ENCODE measurements around the gene COPG2.
A peak's percentile ranks its signal among the peaks of the same experiment; 100 is the strongest.
"Not testable (repeated sequence)": the region's sequence is repeated elsewhere in the genome, so short reads cannot be mapped to it uniquely, and the experiment has no call there.

The COPG2 gene, protein sequence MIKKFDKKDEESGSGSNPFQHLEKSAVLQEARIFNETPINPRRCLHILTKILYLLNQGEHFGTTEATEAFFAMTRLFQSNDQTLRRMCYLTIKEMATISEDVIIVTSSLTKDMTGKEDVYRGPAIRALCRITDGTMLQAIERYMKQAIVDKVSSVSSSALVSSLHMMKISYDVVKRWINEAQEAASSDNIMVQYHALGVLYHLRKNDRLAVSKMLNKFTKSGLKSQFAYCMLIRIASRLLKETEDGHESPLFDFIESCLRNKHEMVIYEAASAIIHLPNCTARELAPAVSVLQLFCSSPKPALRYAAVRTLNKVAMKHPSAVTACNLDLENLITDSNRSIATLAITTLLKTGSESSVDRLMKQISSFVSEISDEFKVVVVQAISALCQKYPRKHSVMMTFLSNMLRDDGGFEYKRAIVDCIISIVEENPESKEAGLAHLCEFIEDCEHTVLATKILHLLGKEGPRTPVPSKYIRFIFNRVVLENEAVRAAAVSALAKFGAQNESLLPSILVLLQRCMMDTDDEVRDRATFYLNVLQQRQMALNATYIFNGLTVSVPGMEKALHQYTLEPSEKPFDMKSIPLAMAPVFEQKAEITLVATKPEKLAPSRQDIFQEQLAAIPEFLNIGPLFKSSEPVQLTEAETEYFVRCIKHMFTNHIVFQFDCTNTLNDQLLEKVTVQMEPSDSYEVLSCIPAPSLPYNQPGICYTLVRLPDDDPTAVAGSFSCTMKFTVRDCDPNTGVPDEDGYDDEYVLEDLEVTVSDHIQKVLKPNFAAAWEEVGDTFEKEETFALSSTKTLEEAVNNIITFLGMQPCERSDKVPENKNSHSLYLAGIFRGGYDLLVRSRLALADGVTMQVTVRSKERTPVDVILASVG

DNA sequence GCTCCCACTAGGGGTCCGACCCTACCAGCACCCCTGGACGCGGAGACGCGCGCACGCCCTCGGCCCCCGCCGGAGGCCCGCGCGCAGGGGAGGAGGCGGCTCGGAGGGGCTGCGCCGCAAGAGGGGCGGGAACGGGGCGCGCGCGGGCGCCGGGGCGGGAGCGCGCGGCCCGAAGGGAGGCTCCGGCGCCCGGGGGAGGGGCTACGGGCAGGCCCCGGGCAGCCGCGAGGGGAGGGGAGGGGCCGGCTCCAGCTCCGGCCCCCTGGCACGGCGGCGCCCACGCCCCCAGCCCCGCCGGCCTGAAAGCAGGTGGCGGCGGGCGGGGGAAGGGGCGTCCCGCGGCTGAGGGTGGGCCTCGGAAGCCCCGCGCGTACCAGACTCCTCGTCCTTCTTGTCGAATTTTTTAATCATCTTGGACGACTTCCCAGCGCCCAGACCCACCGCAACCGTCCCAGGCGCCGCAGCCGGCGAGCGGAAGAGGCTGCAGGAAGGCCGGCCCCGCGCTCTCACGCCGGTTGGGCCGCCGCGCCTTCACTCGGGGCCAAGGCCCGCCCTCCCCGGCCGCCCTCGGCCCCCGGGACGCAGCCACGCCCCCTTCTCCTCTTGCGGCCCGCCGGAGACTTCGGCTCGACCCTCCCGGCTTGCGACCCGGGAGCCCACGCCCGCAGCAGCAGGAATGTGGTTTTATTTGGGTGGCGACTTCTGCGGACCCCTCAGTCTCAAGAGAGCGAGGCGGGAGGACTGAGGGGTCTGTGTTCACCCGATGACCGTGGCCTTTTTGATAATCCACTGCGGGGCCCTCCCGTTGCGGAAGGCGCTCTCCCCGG lies at the start of gene COPG2:
COPG2 (minus strand) TSS at position 491 of the 827 bp plus-strand sequence; CDS start at position 411, 80 bp downstream.
- DNase-seq (ENCODE audit: low read depth in 2 of 2, low spot score in 1 of 2): peak; percentile 30 to 47

DNA sequence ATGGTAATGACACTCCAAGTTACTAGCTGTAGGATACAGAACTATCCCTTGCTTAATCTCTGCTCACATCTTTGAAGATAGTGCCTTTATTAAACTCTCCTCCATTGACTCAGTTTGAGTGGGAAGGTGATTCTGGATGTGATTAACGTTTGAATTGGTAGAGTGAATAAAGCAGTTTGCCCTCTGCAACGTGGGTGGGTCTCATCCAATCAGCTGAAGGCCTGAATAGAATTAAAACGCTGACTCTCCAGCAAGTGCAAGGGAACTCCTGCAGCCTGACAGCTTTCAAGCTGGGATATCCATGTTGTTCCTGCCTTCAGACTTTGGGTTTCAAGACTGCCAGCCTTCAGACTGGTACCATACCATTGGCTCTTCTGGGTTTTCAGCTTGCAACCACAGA lies 43.9 kb upstream of the COPG2 start:
- DNase-seq (ENCODE audit: low read depth in 2 of 2, low spot score in 1 of 2): no peak

DNA sequence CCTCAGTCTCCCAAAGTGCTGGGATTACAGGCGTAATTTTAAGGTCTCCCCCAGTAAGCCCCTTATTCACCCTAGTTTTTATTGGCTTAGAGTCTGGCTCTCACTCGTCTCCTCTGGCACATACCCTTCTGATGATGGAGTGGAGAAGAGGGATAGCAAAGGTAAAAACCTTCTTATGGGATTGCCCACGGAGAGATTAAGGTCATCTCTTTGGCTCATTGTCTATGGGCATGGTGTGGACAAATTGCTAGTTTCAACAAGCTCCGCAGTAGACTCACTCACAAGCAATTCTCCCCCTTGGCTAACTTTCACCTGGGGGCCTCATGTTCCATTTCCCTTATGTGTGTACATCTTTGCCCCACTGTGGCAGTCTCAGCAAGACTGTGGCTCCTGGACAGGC lies 40.2 kb upstream of the COPG2 start:
- no peak for DNase-seq (ENCODE audit: low read depth in 2 of 2, low spot score in 1 of 2)

DNA sequence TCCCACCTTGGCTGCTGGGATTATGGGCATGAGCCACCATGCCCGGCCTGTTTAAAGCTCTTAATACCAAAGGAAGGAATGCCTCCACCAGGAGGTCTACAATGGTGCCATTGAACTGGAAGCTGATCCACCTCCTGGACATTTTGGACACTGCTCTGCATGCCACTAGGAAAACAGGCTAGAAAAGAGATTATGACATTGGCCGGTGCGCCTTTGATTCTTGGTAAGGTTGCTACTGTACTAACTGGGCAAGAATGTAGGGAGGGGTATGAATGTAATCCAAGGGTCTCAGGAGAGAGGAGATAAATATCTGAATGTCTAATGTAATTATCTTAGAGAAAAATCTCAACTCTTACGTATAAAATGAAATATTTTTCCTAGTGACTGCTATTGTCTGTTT lies 39.5 kb upstream of the COPG2 start:
- DNase-seq (ENCODE audit: low read depth in 2 of 2, low spot score in 1 of 2): no peak

DNA sequence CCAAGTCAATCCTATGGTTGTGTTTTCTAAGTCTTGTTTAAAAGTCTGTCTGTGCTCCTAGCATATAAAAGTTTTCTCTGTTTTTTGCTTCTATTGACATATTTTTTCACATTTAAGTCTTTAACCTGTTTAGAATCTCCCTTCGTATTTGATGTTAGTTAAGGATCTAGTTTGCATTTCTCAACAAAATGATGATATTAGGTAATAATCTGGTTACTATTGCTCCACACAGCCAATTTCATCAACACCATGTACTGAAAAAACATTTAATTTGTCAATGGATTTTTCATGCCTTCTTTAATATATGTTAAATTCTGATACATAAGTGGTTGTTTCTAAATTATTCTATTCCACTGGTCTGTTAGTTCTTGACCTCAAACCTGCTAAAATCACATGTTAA lies 35.3 kb upstream of the COPG2 start:
- no peak for DNase-seq (ENCODE audit: low read depth in 2 of 2, low spot score in 1 of 2)

DNA sequence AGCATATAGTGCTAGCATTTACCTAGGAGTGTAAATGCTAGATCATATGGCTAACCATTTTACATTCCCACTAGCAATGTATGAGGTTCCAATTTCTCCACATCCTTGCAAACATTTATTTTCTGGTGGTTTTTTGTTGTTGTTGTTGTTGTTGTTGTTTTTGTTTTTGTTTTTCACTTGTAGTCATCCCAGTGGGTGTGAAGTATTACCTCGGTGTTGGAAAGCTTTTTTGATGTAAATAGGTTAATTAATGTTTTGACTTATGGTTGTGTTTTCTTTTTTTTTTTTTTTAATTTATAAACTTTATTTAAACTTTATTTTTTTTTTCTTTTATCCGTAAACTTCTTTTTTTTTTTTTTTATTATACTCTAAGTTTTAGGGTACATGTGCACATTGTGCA lies 33.1 kb upstream of the COPG2 start:
- DNase-seq (ENCODE audit: low read depth in 2 of 2, low spot score in 1 of 2): no peak

DNA sequence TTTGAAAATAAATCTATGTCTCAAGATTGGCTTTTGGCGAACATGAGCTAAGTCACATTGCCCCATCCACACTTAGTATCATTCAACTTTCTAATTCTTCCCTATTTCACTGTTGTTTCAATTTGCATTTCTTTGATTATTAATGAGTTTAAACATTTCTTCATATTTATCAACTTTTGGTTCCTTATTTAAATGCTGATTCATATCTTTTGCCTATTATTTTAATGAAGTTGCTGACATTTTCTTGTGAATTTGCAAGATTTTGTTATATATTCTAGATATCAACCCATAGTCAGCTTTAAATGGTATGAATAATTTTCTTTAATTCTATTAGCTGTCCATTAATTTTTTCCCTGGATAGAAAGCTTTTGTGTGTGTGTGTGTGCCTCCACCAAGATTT lies 32.2 kb upstream of the COPG2 start:
- no peak for DNase-seq (ENCODE audit: low read depth in 2 of 2, low spot score in 1 of 2)

DNA sequence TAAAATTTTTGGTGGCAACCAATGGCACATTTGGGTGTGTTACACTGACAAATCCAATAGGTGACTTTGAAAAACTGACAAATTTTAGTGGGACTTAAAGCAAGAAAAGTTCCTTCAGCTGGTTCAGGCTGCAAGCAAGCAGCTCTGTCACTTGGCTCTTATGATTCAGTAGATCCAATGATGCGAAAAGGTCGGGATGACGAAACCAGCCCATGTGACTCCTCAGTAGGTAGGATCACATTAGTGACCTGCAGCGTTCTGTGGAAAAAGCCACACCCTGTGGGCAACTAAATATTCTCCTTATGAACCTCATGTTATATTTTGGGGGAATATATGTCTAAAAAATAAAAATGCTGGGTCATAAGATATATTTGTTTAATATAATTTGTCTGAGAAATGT lies 31.1 kb upstream of the COPG2 start:
- DNase-seq (ENCODE audit: low read depth in 2 of 2, low spot score in 1 of 2): no peak

DNA sequence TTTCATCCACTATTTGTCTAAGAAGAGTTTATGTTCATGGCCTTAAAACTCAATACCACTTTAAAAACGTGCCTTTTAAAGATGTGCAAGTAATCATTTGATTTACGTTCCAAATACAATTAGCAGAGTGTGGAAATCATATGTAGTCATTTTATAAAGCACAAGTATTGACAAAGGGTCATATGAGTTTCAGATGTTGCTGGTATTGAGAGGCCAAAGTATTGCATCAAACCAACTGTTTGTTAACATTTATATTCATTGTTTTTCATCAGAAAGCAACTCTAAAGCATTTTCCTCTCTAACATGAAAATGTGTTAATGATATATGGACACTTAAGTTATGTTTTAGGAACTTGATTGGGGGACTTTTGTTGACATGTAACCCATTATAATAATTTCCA lies 29.3 kb upstream of the COPG2 start:
- DNase-seq (ENCODE audit: low read depth in 2 of 2, low spot score in 1 of 2): no peak

DNA sequence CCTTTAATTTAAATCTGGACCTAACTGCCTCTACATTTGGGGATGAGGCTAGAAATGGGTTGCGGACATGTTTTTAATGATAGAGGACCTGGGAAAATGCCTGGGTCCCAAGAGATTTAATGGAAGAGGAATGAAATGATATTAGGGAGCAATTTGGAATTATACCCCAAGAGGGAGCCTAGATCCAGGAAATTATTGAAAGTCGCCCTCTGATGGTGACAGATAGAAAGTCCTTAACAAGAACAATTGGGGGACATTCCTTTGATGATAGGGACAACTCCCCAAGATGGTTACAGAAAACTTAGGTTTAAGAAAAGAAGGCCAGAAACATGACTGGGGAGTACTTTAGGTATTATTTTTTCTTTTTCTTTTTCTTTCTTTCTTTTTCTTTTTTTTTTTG lies 27.3 kb upstream of the COPG2 start:
- no peak for DNase-seq (ENCODE audit: low read depth in 2 of 2, low spot score in 1 of 2)

DNA sequence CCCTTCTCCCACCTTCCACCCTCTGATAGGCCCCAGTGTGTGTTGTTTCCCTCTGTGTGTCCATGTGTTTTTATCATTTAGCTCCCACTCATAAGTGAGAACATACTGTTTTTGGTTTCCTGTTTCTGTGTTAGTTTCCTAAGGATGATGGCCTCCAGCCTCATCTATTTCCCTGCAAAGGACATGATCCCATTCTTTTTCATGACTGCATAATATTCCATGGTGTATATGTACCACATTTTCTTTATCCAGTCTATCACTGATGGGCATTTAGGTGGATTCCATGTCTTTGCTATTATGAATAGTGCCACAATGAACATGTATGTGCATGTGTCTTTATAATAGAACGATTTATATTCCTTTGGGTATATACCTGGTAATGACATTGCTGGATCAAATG lies 23.8 kb upstream of the COPG2 start:
- not testable (repeated sequence) for DNase-seq (ENCODE audit: low read depth in 2 of 2, low spot score in 1 of 2)

DNA sequence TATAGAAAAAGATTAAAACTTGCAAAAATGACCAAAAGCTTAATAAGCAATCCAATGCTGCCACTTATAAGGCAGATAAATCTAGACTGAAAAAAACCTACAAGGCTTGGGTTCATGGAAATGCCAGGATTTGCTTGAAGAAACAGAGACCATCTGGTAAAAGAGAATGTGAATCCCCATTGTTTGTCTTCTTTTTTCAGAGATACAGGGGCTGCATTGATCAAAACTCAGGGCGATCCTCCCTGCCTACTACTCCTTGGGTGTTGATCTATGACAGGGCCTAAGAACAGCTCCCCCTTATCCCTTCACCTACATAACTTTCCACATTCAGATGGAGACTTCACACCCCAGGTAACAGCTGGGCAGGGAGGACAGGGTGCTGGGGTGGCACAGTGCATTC lies 21.1 kb upstream of the COPG2 start:
- DNase-seq (ENCODE audit: low read depth in 2 of 2, low spot score in 1 of 2): no peak

DNA sequence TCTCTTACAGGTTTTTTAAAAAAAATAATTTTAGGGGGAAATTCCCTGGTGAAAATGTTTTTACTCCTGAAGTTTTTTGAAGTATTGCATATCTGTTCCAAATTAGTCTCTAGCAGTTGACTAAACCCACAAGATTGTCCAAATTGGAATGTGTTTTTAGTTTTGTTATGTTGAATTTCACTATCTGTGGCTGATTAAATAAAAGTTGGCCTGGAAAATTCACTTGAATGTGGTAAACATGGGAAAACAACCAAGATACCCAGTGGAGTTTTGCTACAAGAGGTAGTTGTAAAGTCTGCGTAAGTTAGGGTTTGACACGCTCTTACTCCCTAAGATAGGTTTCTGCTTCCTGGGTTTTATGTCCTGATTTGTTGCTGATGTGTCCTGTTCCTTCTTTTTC lies 14.5 kb upstream of the COPG2 start:
- no peak for DNase-seq (ENCODE audit: low read depth in 2 of 2, low spot score in 1 of 2)

DNA sequence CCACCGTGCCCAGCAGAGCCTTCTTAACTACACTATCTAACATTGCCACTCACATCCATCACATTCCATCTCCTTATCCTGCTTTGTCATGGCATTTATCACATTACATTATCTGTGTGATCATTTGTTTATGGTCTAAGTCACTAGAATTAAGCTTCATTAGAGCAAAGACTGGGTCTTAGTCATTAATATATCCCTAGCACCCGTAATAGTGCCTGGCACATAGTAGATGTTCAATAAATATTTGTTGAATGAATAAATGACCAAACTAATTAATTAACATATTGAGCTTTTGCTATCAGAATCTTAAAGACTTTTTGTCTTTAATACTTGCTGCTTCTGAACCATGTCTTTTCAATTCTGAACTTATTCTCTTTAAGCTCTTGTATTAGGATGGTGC lies 5.9 kb upstream of the COPG2 start:
- no peak for DNase-seq (ENCODE audit: low read depth in 2 of 2, low spot score in 1 of 2)

DNA sequence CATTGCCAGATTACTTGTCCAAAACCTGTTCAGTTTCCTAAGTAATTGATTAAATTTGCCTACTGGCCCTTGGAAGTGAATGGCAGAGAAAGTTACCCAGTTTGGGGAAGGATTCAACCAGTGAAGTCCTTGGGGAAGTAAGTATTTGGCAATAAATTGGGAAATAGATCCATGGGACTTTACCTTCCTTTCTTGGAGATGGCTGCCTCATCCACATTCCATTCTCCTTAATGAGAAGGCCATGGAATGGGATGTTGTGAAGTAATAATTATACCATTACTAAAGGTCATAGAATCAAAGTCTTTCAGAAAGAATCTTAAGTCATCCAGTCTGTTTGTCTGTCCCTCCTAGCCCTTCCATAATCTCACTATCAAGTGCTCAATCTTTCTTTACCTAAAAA lies 4.5 kb upstream of the COPG2 start:
- no peak for DNase-seq (ENCODE audit: low read depth in 2 of 2, low spot score in 1 of 2)

DNA sequence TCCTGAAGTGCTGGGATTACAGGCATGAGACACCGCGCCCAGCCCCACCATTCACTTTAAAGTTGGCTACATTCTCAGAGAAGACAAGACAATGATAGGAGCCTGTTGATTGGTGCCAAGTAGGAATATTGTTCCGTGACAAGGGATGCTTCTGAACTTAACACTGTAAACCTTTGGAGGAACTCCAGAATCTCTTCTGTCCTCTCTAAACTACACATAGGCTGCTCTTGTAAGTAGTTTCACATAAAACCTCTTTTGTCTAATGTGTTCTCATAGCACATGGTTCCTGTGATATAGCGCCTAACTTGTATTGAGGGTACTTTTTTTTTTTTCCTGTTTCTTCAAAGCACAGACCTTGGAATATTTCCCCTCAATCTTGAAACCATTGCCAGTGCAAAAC lies 3.6 kb upstream of the COPG2 start:
- no peak for DNase-seq (ENCODE audit: low read depth in 2 of 2, low spot score in 1 of 2)

DNA sequence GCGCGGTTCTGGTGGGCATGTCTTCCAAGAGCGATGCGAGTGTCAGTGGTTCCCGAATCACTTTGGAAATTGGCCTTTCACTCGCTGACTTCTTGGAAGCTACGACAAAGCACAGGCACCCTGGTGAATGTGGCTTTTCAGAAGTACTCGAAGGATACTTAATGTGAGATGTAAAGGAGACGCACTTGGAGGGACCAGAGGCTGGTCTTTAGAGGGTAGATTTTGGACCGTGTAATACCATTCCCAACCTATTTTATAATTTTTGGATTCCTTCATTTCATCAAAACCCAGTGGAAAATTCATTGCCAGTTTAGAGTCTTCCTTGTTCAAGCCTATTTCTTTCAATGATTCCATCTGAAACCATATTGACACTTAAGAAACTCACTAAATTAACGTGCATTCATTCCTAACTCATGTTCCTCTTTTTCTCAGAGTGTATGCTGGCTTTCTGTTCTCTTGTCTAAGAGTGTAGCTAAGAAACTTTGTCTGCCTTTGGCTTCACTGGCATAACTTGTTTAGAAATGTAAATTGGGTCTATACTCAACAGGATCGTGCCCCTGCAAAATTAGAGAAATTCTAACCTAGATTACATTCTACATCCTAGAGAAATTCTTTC lies 645 bp upstream of the COPG2 start:
- no peak for DNase-seq (ENCODE audit: low read depth in 2 of 2, low spot score in 1 of 2)

DNA sequence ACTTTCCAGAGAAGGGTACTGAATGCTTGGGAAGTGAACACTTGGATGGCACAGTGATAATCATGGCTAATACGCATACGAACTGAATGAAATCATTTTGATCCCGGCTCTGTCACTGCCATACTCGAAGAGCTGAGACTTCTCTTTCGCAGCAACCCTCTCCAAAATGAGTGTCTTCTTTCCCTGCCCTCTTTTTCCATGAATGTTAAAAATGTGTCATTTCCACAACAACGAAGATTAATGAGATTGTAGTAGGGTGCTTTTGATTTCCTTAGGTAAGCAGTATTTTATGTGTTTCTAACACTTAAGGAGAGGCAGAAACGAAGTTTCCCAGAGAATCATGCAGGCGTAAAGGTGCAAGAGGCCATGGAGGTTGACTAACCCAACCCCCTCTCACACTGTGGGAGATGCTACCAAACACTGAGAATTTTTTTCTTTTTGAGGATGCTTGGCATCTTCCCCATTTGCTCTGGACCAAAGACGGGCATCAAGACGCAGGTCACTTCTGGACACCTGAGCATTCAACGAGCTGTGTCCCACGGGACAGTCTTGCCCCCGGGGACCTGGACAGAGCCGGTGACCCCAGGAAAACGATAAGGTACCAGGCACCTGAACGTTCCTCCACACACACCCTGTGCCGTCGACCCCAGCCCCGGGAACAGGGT lies 823 bp downstream of the COPG2 start:
- DNase-seq (ENCODE audit: low read depth in 2 of 2, low spot score in 1 of 2): no peak

DNA sequence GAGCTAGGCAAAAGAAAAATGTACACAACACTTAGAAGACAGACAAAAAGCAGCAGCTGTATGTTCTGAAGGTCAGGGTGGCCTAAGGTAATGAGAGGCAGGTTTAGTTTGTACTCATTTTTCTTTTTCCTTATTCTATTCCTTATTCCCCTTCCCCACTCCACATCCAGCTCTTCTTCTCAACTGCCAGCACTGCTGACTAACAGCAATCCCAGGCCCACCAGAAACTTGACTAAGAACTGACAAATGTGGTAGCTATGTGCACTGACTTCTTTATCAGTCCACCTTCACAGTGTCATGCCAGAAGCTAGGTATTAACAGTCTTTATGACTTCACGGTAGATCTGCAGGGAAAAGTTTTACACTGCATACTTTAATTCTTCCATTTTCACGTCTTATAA lies 6.1 kb downstream of the COPG2 start:
- no peak for DNase-seq (ENCODE audit: low read depth in 2 of 2, low spot score in 1 of 2)

DNA sequence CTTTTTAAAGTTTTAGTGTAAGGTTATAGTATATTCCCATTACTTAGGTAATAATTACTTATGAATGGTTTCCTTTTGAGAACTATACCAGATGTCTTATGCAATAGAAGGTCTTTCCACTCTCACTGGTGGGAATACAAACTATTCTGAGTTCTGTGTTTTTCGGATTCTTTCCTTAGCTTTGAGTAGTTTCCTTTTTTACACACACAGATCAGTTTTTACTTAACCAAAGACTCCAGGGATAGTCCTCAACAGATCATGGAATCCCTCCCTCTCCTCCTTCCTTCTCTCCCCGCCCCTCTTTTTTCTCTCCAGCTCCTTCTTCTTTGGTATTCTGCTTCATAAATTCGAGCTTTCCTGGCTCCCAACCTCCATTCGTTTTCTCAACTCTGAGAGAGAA lies 13.3 kb downstream of the COPG2 start:
- DNase-seq (ENCODE audit: low read depth in 2 of 2, low spot score in 1 of 2): no peak

DNA sequence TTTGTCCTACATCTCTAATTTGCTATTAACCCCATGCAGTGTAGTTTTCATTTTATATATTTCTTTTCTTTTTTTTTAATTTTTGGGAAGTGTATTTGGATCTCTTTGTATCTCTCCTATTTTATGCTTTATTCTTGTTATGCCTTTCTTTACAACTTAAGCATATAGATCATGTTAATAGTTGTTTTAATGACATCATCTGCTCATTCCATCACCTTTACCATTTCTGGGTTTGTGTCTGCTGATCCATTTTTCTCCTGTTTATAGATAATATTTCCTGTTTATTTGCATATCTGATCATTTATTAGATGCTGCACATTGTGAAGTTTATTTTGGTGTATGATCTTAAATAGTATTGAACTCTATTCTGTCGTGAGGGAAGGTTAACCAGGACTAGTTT lies 13.7 kb downstream of the COPG2 start:
- DNase-seq (ENCODE audit: low read depth in 2 of 2, low spot score in 1 of 2): no peak
